DOHH2 (cell line): ENCODE results near the gene CRABP1.

Experiments
- H3F3A ChIP-seq: fragments of 200-600 bp; sonication (generic), shearing (Covaris generic); 2 replicates; pipeline ENCODE4 v1.6.0; 2016; ENCODE audit warnings: antibody characterized with exemption, mild to moderate bottlenecking; ENCODE audit not compliant: control insufficient read depth, insufficient read depth
- H3K27ac ChIP-seq: fragments of 200-600 bp; sonication (generic); 2 replicates; pipeline ENCODE4 v1.5.1; 2014; ENCODE audit warnings: low read depth, mild to moderate bottlenecking, low read length, moderate library complexity
- H3K27me3 ChIP-seq: fragments of 200-600 bp; sonication (generic); 2 replicates; pipeline ENCODE4 v1.6.1; 2014; ENCODE audit warnings: mild to moderate bottlenecking, low read length, mixed read lengths; ENCODE audit not compliant: control insufficient read depth
- H3K36me3 ChIP-seq: fragments of 200-600 bp; sonication (generic); 2 replicates; pipeline ENCODE4 v1.6.1; 2014; ENCODE audit warnings: mild to moderate bottlenecking, low read length, moderate library complexity, mixed read lengths; ENCODE audit not compliant: control insufficient read depth
- H3K4me1 ChIP-seq: fragments of 200-600 bp; sonication (generic); 2 replicates; pipeline ENCODE4 v1.6.1; 2014; ENCODE audit warnings: mild to moderate bottlenecking, low read length, mixed read lengths; ENCODE audit not compliant: control insufficient read depth
- H3K4me2 ChIP-seq: fragments of 200-600 bp; sonication (generic); 2 replicates; pipeline ENCODE4 v1.6.0; 2014; ENCODE audit warnings: mild to moderate bottlenecking, low read length, moderate library complexity
- H3K4me3 ChIP-seq: fragments of 200-600 bp; sonication (generic); 2 replicates; pipeline ENCODE4 v1.5.1; 2014; ENCODE audit warnings: mild to moderate bottlenecking, low read length, mixed read lengths
- H3K79me2 ChIP-seq: fragments of 200-600 bp; sonication (generic); 2 replicates; pipeline ENCODE4 v1.6.1; 2014; ENCODE audit warnings: mild to moderate bottlenecking, low read length, mixed read lengths; ENCODE audit not compliant: control insufficient read depth
- H3K9me2 ChIP-seq: fragments of 200-600 bp; sonication (generic); replicated peaks from 2 replicates; pipeline ENCODE4 v1.6.1; 2014; ENCODE audit warnings: mild to moderate bottlenecking, low read length, mixed read lengths; ENCODE audit not compliant: control insufficient read depth
- H3K9me3 ChIP-seq: fragments of 200-600 bp; sonication (generic); 2 replicates; pipeline ENCODE4 v1.6.1; 2014; ENCODE audit warnings: antibody characterized with exemption, low read length, mixed read lengths; ENCODE audit not compliant: control insufficient read depth, insufficient read depth
- H4K20me1 ChIP-seq: fragments of 200-600 bp; sonication (generic); 2 replicates; pipeline ENCODE4 v1.6.0; 2014; ENCODE audit warnings: low read depth, mild to moderate bottlenecking, antibody characterized with exemption, low read length, moderate library complexity; ENCODE audit not compliant: control insufficient read depth, insufficient read depth
- CTCF ChIP-seq: fragments of 200-600 bp; sonication (generic); IDR thresholded peaks from one replicate; pipeline ENCODE4 v1.5.1; 2014; ENCODE audit warnings: antibody characterized with exemption, mild to moderate bottlenecking, low read depth, low read length; ENCODE audit not compliant: poor library complexity, severe bottlenecking
- EZH2phosphoT487 ChIP-seq: fragments of 200-600 bp; sonication (generic); IDR thresholded peaks from 2 replicates; pipeline ENCODE4 v1.6.1; 2017; ENCODE audit warnings: borderline replicate concordance, mild to moderate bottlenecking, antibody characterized with exemption, low read length, moderate library complexity, mixed read lengths

The CRABP1 gene

DNA sequence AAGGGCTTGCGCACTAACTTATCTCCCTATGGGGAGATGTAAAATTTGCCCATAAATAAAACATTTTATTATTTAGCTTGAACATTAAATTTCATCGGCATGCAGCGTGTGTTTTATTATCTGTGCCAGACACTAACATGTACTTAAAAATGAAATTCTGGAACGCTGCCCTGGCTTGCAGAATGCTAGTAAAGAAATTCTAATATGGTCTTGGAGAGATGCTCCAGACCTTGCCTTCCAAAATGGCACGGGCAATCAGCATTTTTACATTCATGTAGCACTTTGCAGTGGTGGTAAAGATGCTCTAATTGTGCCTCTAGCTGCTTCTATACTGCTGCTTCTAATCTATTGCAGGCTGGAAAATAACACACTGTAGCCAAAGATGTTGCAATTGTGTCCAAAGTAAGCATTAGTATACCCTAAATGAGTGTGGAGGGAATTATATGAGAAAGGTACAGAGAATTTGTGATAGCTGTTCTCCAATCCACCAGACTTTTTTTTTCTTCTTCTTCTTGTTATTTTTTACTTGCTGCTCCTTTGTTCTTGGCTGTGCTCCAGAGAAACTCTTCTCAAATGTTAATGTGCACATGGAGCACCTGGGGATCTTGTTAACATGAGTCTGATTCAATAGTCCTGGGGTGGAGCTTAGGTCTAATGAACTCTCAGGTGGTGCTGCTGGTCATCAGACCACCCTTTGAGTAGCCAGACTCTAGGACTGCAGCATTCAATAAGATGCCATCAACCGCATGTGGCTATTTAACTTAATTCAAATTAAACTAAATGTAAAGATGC lies 47.3 kb downstream of the CRABP1 start:
- Histone ChIP-seq H4K20me1 (no peaks in the 10 kb centered on the region), H3K27me3 (peaks cover 18% of the 10 kb centered on the region), H3K4me3 (no peak overlapping the region), H3K79me2 (no peaks in the 10 kb centered on the region), H3K36me3 (no peaks in the 10 kb centered on the region), H3F3A (no peaks in the 10 kb centered on the region), H3K9me2 (no peaks in the 10 kb centered on the region), H3K27ac (no peak overlapping the region), H3K4me2 (no peak overlapping the region), H3K9me3 (no peaks in the 10 kb centered on the region), H3K4me1 (no peaks in the 10 kb centered on the region)
- TF ChIP-seq EZH2phosphoT487, result no peak

DNA sequence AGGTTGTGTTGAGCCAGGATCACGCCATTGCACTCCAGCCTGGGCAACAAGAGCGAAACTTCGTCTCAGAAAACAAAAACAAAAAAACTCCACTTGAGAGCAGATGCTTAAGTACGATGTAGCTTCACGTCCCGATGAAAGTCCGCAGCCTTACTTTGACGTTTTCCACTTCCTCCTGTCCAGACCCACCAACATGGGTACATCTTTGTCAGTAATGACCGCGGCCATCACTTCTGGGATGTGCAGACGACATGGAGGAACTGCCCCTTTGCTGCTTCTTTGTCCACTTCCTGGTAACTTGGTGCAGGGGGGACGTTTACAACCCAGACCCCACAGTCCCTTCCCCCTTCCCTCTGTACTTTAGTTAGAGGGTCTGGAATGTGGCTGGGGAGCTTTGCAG lies 48.7 kb downstream of the CRABP1 start:
- peaks cover 13% of the 10 kb centered on the region for H3K27me3 ChIP-seq
- H3K36me3 ChIP-seq, result no peaks in the 10 kb centered on the region
- H3K4me2 ChIP-seq, result no peak overlapping the region
- no peaks in the 10 kb centered on the region for H4K20me1 ChIP-seq
- H3K79me2 ChIP-seq, result no peaks in the 10 kb centered on the region
- no peaks in the 10 kb centered on the region for H3F3A ChIP-seq
- no peaks in the 10 kb centered on the region for H3K4me1 ChIP-seq
- no peaks in the 10 kb centered on the region for H3K9me3 ChIP-seq
- no peak overlapping the region for H3K27ac ChIP-seq
- TF ChIP-seq EZH2phosphoT487, result no peak
- TF ChIP-seq CTCF, result no peak
- H3K4me3 ChIP-seq, result no peak overlapping the region
- H3K9me2 ChIP-seq, result no peaks in the 10 kb centered on the region

DNA sequence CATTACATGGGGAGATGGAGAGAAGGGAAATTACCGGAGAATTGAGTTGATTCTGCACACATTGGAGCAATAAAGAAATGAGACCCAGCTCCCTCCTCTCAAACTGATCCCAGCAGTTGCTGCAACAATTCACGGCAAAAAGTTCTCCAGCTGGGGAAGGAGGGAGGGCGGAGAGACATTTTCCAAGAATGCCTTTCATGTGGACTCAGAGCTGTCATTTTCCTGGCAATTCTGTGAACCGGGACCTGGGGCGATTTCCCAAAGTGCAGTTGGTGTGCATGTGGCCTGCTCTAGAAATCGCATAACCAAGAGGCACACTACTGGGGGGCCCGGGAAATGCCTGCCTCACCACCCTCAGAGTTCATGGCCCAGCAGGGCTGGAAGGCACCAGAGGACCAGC lies 49.2 kb downstream of the CRABP1 start:
- Histone ChIP-seq H3K79me2 (no peaks in the 10 kb centered on the region), H3K4me2 (no peak overlapping the region), H3K9me2 (no peaks in the 10 kb centered on the region), H4K20me1 (no peaks in the 10 kb centered on the region), H3K4me1 (no peaks in the 10 kb centered on the region), H3K36me3 (no peaks in the 10 kb centered on the region), H3F3A (no peaks in the 10 kb centered on the region), H3K27me3 (peaks cover 11% of the 10 kb centered on the region), H3K9me3 (no peaks in the 10 kb centered on the region), H3K27ac (no peak overlapping the region), H3K4me3 (no peak overlapping the region)
- no peak for TF ChIP-seq CTCF
- no peak for TF ChIP-seq EZH2phosphoT487

- H3K4me3 ChIP-seq, result no peak overlapping the region
- no peaks in the 10 kb centered on the region for H3K36me3 ChIP-seq
- H3K4me1 ChIP-seq, result no peaks in the 10 kb centered on the region
- no peak overlapping the region for H3K27ac ChIP-seq
- H3K9me3 ChIP-seq, result no peaks in the 10 kb centered on the region
- H4K20me1 ChIP-seq, result no peaks in the 10 kb centered on the region
- no peaks in the 10 kb centered on the region for H3F3A ChIP-seq
- peaks cover 11% of the 10 kb centered on the region for H3K27me3 ChIP-seq
- no peak overlapping the region for H3K4me2 ChIP-seq
- no peaks in the 10 kb centered on the region for H3K9me2 ChIP-seq
- TF ChIP-seq EZH2phosphoT487, result no peak
- H3K79me2 ChIP-seq, result no peaks in the 10 kb centered on the region
Measured at GRCh38 chr15:78389738-78390137, 49.6 kb downstream of the CRABP1 start.
